DOHH2 (cell line): Measurements from ENCODE around the gene VSIG10L.

Experiments used
- H3F3A ChIP-seq: fragments of 200-600 bp; sonication (generic), shearing (Covaris generic); 2 replicates; pipeline ENCODE4 v1.6.0; 2016; ENCODE audit warnings: antibody characterized with exemption, mild to moderate bottlenecking; ENCODE audit not compliant: control insufficient read depth, insufficient read depth
- H3K27ac ChIP-seq: fragments of 200-600 bp; sonication (generic); 2 replicates; pipeline ENCODE4 v1.5.1; 2014; ENCODE audit warnings: low read depth, mild to moderate bottlenecking, low read length, moderate library complexity
- H3K27me3 ChIP-seq: fragments of 200-600 bp; sonication (generic); 2 replicates; pipeline ENCODE4 v1.6.1; 2014; ENCODE audit warnings: mild to moderate bottlenecking, low read length, mixed read lengths; ENCODE audit not compliant: control insufficient read depth
- H3K36me3 ChIP-seq: fragments of 200-600 bp; sonication (generic); 2 replicates; pipeline ENCODE4 v1.6.1; 2014; ENCODE audit warnings: mild to moderate bottlenecking, low read length, moderate library complexity, mixed read lengths; ENCODE audit not compliant: control insufficient read depth
- H3K4me1 ChIP-seq: fragments of 200-600 bp; sonication (generic); 2 replicates; pipeline ENCODE4 v1.6.1; 2014; ENCODE audit warnings: mild to moderate bottlenecking, low read length, mixed read lengths; ENCODE audit not compliant: control insufficient read depth
- H3K4me2 ChIP-seq: fragments of 200-600 bp; sonication (generic); 2 replicates; pipeline ENCODE4 v1.6.0; 2014; ENCODE audit warnings: mild to moderate bottlenecking, low read length, moderate library complexity
- H3K4me3 ChIP-seq: fragments of 200-600 bp; sonication (generic); 2 replicates; pipeline ENCODE4 v1.5.1; 2014; ENCODE audit warnings: mild to moderate bottlenecking, low read length, mixed read lengths
- H3K79me2 ChIP-seq: fragments of 200-600 bp; sonication (generic); 2 replicates; pipeline ENCODE4 v1.6.1; 2014; ENCODE audit warnings: mild to moderate bottlenecking, low read length, mixed read lengths; ENCODE audit not compliant: control insufficient read depth
- H3K9me2 ChIP-seq: fragments of 200-600 bp; sonication (generic); replicated peaks from 2 replicates; pipeline ENCODE4 v1.6.1; 2014; ENCODE audit warnings: mild to moderate bottlenecking, low read length, mixed read lengths; ENCODE audit not compliant: control insufficient read depth
- H3K9me3 ChIP-seq: fragments of 200-600 bp; sonication (generic); 2 replicates; pipeline ENCODE4 v1.6.1; 2014; ENCODE audit warnings: antibody characterized with exemption, low read length, mixed read lengths; ENCODE audit not compliant: control insufficient read depth, insufficient read depth
- H4K20me1 ChIP-seq: fragments of 200-600 bp; sonication (generic); 2 replicates; pipeline ENCODE4 v1.6.0; 2014; ENCODE audit warnings: low read depth, mild to moderate bottlenecking, antibody characterized with exemption, low read length, moderate library complexity; ENCODE audit not compliant: control insufficient read depth, insufficient read depth
- EZH2phosphoT487 ChIP-seq: fragments of 200-600 bp; sonication (generic); IDR thresholded peaks from 2 replicates; pipeline ENCODE4 v1.6.1; 2017; ENCODE audit warnings: borderline replicate concordance, mild to moderate bottlenecking, antibody characterized with exemption, low read length, moderate library complexity, mixed read lengths
- TF ChIP-seq, protein P1 (sequence below): fragments of 200-600 bp; sonication (generic); IDR thresholded peaks from one replicate; pipeline ENCODE4 v1.5.1; 2014; ENCODE audit warnings: antibody characterized with exemption, mild to moderate bottlenecking, low read depth, low read length; ENCODE audit not compliant: poor library complexity, severe bottlenecking

VSIG10L gene

DNA sequence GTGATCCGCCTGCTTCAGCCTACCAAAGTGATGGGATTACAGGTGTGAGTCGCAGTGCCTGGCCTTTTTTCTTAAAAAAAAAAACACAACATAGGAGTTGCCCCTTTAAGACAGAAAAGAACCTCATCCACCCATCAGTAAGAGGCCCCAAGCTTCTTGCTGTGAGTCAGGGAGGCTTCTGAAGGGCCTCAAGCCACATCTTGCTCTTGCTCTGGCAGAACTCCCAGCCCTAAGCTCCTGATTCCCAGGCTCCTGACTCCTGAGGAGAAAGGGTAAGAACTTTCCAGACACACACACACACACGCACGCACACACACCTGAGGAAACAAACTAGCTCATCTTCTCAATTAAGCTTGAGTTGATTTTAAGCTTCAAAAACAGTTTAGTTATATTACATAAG, 17.4 kb upstream of the VSIG10L start:
- Histone ChIP-seq H3K79me2 (peaks cover 16% of the 10 kb centered on the region; the same call in 1 of the 2 replicates), H3K9me3 (no peaks in the 10 kb centered on the region), H3K9me2 (no peaks in the 10 kb centered on the region), H4K20me1 (no peaks in the 10 kb centered on the region), H3F3A (no peaks in the 10 kb centered on the region), H3K4me2 (no peak overlapping the region), H3K27ac (no peak overlapping the region), H3K27me3 (no peaks in the 10 kb centered on the region), H3K4me1 (peaks cover 10% of the 10 kb centered on the region), H3K4me3 (no peak overlapping the region), H3K36me3 (no peaks in the 10 kb centered on the region)
- TF ChIP-seq EZH2phosphoT487 = no peak
- TF ChIP-seq, protein P1, sequence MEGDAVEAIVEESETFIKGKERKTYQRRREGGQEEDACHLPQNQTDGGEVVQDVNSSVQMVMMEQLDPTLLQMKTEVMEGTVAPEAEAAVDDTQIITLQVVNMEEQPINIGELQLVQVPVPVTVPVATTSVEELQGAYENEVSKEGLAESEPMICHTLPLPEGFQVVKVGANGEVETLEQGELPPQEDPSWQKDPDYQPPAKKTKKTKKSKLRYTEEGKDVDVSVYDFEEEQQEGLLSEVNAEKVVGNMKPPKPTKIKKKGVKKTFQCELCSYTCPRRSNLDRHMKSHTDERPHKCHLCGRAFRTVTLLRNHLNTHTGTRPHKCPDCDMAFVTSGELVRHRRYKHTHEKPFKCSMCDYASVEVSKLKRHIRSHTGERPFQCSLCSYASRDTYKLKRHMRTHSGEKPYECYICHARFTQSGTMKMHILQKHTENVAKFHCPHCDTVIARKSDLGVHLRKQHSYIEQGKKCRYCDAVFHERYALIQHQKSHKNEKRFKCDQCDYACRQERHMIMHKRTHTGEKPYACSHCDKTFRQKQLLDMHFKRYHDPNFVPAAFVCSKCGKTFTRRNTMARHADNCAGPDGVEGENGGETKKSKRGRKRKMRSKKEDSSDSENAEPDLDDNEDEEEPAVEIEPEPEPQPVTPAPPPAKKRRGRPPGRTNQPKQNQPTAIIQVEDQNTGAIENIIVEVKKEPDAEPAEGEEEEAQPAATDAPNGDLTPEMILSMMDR = no peak

DNA sequence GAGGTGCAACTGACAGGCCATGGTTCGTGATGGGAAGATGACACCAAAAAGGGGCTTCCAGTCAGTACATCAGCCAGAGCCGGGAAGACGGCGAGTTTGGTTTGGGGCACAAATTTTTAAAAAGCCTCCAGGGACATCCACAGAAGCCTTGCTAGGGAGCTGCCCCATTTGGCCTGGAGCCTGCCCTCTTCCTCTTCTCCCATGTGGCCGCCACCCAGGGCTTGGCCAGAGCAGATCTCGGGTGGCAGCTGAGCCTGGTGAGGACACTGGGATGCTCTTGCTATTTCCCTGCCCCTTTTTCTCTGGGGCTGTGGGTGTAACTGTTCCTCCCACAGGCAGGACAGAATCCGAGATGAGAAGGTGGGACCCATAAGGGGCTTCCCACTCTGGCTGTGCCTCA, 16.0 kb upstream of the VSIG10L start:
- H3K27me3 ChIP-seq = no peaks in the 10 kb centered on the region
- peaks cover 9% of the 10 kb centered on the region for H3K4me1 ChIP-seq
- H3F3A ChIP-seq = no peaks in the 10 kb centered on the region
- no peak for TF ChIP-seq EZH2phosphoT487
- TF ChIP-seq, protein P1 = no peak
- H3K4me2 ChIP-seq = no peak overlapping the region
- H3K9me3 ChIP-seq = no peaks in the 10 kb centered on the region
- H3K79me2 ChIP-seq = peaks cover 7% of the 10 kb centered on the region; the same call in 1 of the 2 replicates
- H3K36me3 ChIP-seq = no peaks in the 10 kb centered on the region
- H3K9me2 ChIP-seq = no peaks in the 10 kb centered on the region
- H3K4me3 ChIP-seq = no peak overlapping the region
- H4K20me1 ChIP-seq = no peaks in the 10 kb centered on the region
- no peak overlapping the region for H3K27ac ChIP-seq

DNA sequence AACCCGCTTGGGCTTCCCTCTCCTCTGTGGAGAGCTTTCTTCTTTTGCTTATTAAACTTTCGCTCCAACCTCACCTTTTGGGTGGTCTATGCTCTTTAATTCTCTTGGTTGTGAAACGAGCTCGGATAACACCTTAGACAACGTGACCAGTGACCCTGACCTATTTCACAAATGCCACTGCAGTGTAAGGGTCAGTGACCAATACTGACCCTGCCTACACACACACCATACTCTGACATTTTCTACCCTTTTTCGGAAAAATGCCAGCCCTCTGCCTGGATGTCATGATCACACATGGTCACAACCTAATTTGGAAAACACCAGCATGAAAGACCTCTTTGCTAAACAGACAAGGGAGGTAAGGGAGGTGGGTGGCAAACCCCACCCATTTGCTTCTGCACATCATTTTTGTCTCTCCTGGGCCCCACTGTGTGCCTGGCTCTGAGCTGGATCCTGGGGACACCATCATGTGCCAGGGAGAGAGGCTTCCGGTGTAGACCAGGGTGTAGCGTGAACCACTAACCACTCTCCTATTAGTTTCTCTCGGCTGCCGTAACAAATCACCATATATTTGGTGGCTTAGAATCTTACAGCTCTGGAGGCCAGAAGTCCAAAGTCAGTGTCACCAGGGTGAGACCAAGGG, 14.3 kb upstream of the VSIG10L start:
- H3K4me2 ChIP-seq = no peak overlapping the region
- H3K9me2 ChIP-seq = no peaks in the 10 kb centered on the region
- H3K9me3 ChIP-seq = no peaks in the 10 kb centered on the region
- TF ChIP-seq EZH2phosphoT487 = no peak
- TF ChIP-seq, protein P1 = no peak
- H3K27me3 ChIP-seq = no peaks in the 10 kb centered on the region
- no peaks in the 10 kb centered on the region for H3K36me3 ChIP-seq
- H4K20me1 ChIP-seq = no peaks in the 10 kb centered on the region
- H3K4me1 ChIP-seq = no peaks in the 10 kb centered on the region
- no peak overlapping the region for H3K27ac ChIP-seq
- H3F3A ChIP-seq = no peaks in the 10 kb centered on the region
- H3K4me3 ChIP-seq = no peak overlapping the region
- H3K79me2 ChIP-seq = no peaks in the 10 kb centered on the region
